Calu3 (cell line): ENCODE results near the gene ABCA8. TPM values are rescaled to one million over a fixed set of nuclear protein-coding genes. Genes with fewer than 3 reads are reported as not detected.

ENCODE experiments used
- BruUV-seq: library from RNA; stranded (reverse); fragments of 400-500 nt; replicated peaks from 2 replicates; lab custom pipeline; 2021; lab: Mats Ljungman, UMichigan
- CTCF ChIA-PET: fragments of 300-600 bp; sonication (Branson Sonifier 250); formaldehyde crosslinking; loops from one replicate; lab custom pipeline; 2022; ENCODE audit warnings: antibody characterized with exemption; lab: Charles Lee
- DNase-seq: peaks from one replicate; pipeline ENCODE4 v3.0.0; 2022
- H3K27ac Mint-ChIP-seq: one replicate; pipeline ENCODE4 v1.8.0; 2022; ENCODE audit warnings: mixed read lengths; ENCODE audit not compliant: unreplicated experiment
- H3K27me3 Mint-ChIP-seq: one replicate; pipeline ENCODE4 v1.8.0; 2022; ENCODE audit warnings: mixed read lengths; ENCODE audit not compliant: unreplicated experiment
- H3K36me3 Mint-ChIP-seq: one replicate; pipeline ENCODE4 v1.8.0; 2022; ENCODE audit warnings: mild to moderate bottlenecking, moderate library complexity, mixed read lengths; ENCODE audit not compliant: insufficient read depth, unreplicated experiment
- H3K4me1 Mint-ChIP-seq: one replicate; pipeline ENCODE4 v1.8.0; 2022; ENCODE audit warnings: mild to moderate bottlenecking, low read depth, mixed read lengths; ENCODE audit not compliant: unreplicated experiment
- H3K4me3 Mint-ChIP-seq: one replicate; pipeline ENCODE4 v1.8.0; 2022; ENCODE audit warnings: mild to moderate bottlenecking, low read depth, moderate library complexity, mixed read lengths; ENCODE audit not compliant: unreplicated experiment
- H3K9me3 Mint-ChIP-seq: one replicate; pipeline ENCODE4 v1.8.0; 2022; ENCODE audit warnings: low read depth, mixed read lengths; ENCODE audit not compliant: unreplicated experiment
- CTCF ChIP-seq: fragments of 200-600 bp; IDR thresholded peaks from one replicate; pipeline ENCODE4 v1.8.0; 2022; ENCODE audit warnings: antibody characterized with exemption; ENCODE audit not compliant: unreplicated experiment
- intact Hi-C: fragments of 100-400 bp; cut with micrococcal nuclease; formaldehyde crosslinking; loops from one replicate; pipeline ENCODE4 v1.10.0; 2022; ENCODE audit not compliant: unreplicated experiment
- total RNA-seq: library from RNA; stranded (reverse); gene quantifications from 2 replicates; pipeline ENCODE4 v1.2.3, GENCODE V29; 2022

ABCA8 gene
- total RNA-seq, 1 experiment from 2014 or later, result not detected

- CTCF ChIA-PET, result no interaction called here
- DNase-seq, result no peak
- BruUV-seq, result no TSS peak
- Mint-ChIP-seq H3K4me1 (no peaks in the 10 kb centered on the region), H3K27me3 (no peaks in the 10 kb centered on the region), H3K4me3 (no peak overlapping the region), H3K9me3 (peaks cover 3% of the 10 kb centered on the region), H3K36me3 (no peaks in the 10 kb centered on the region), H3K27ac (no peak overlapping the region)
- TF ChIP-seq CTCF, result no peak
- intact Hi-C loops, result no loop called here
Observed at GRCh38 chr17:68860941-68861340, 94.3 kb downstream of the ABCA8 start.

GRCh38 chr17:68854452-68854851, 100.7 kb downstream of the ABCA8 start:
- no peaks in the 10 kb centered on the region for H3K36me3 Mint-ChIP-seq
- no peak for DNase-seq
- no peaks in the 10 kb centered on the region for H3K27me3 Mint-ChIP-seq
- peaks cover 5% of the 10 kb centered on the region for H3K9me3 Mint-ChIP-seq
- H3K4me3 Mint-ChIP-seq, result no peak overlapping the region
- no peaks in the 10 kb centered on the region for H3K4me1 Mint-ChIP-seq
- H3K27ac Mint-ChIP-seq, result no peak overlapping the region
- CTCF ChIA-PET, result no interaction called here
- intact Hi-C loops, result no loop called here
- no peak for TF ChIP-seq CTCF
- no TSS peak for BruUV-seq

- intact Hi-C loops, result no loop called here
- Mint-ChIP-seq H3K9me3 (peaks cover 5% of the 10 kb centered on the region), H3K4me3 (no peak overlapping the region), H3K27ac (no peak overlapping the region), H3K27me3 (no peaks in the 10 kb centered on the region), H3K4me1 (no peaks in the 10 kb centered on the region), H3K36me3 (no peaks in the 10 kb centered on the region)
- BruUV-seq, result no TSS peak
- no peak for TF ChIP-seq CTCF
- no peak for DNase-seq
- CTCF ChIA-PET, result no interaction called here
Observed at GRCh38 chr17:68853439-68853838, 101.8 kb downstream of the ABCA8 start.

- Mint-ChIP-seq H3K4me3 (no peak overlapping the region), H3K27ac (no peak overlapping the region), H3K36me3 (no peaks in the 10 kb centered on the region), H3K27me3 (no peaks in the 10 kb centered on the region), H3K4me1 (no peaks in the 10 kb centered on the region), H3K9me3 (peaks cover 5% of the 10 kb centered on the region)
- BruUV-seq, result no TSS peak
- CTCF ChIA-PET, result no interaction called here
- intact Hi-C loops, result no loop called here
- no peak for DNase-seq
- no peak for TF ChIP-seq CTCF
Observed at GRCh38 chr17:68853036-68853435, 102.2 kb downstream of the ABCA8 start.
